ENCODE measurements around the gene PARP11.
"Not testable (repeated sequence)": the region's sequence is repeated elsewhere in the genome, so short reads cannot be mapped to it uniquely, and the experiment has no call there.

The PARP11 gene

DNA sequence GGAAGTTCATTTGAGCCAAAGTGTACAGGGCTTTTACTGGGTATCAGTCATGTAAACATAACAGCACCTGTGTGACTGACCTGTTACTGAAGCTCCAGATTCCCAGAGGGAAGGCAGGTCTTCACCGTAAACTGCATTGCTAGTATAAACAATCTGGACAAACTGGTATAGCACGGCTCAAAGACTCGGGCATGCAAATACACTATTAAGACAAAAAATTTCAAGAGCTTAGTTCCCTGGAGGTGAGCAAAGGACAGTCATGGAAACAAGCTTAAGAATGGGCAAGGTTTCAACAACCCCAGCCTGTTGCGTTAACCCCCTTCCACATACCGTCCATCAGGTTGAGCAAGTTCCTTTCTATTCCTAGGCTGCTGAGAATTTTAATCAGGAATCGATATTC lies 9.4 kb downstream of the PARP11 start:
- H3K27me3 ChIP-seq (ENCODE audit: low read length) = no peaks in the 10 kb centered on the region
- no peaks in the 10 kb centered on the region for H3F3A ChIP-seq (ENCODE audit: insufficient read depth)
- H3K9ac ChIP-seq (ENCODE audit: low read length) = no peak overlapping the region
- no peaks in the 10 kb centered on the region for H3K36me3 ChIP-seq (ENCODE audit: low read length)
- no peaks in the 10 kb centered on the region for H3K79me2 ChIP-seq (ENCODE audit: insufficient read depth, low read length)
- no peak overlapping the region for H3K4me3 ChIP-seq (ENCODE audit: insufficient read depth, low read length, poor library complexity, severe bottlenecking)
- H3K9me2 ChIP-seq (replicated peaks; ENCODE audit: insufficient read depth, low read length) = no peaks in the 10 kb centered on the region
- TF ChIP-seq EZH2phosphoT487 (conservative IDR thresholded peaks at IDR 0.05; ENCODE audit: low read length) = no peak
- TF ChIP-seq, protein P1, sequence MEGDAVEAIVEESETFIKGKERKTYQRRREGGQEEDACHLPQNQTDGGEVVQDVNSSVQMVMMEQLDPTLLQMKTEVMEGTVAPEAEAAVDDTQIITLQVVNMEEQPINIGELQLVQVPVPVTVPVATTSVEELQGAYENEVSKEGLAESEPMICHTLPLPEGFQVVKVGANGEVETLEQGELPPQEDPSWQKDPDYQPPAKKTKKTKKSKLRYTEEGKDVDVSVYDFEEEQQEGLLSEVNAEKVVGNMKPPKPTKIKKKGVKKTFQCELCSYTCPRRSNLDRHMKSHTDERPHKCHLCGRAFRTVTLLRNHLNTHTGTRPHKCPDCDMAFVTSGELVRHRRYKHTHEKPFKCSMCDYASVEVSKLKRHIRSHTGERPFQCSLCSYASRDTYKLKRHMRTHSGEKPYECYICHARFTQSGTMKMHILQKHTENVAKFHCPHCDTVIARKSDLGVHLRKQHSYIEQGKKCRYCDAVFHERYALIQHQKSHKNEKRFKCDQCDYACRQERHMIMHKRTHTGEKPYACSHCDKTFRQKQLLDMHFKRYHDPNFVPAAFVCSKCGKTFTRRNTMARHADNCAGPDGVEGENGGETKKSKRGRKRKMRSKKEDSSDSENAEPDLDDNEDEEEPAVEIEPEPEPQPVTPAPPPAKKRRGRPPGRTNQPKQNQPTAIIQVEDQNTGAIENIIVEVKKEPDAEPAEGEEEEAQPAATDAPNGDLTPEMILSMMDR (IDR thresholded peaks at IDR 0.05; ENCODE audit: insufficient read depth, low read length, poor library complexity, severe bottlenecking) = no peak
- H3K27ac ChIP-seq (ENCODE audit: low read depth, low read length) = no peak overlapping the region
- H3K9me3 ChIP-seq (ENCODE audit: insufficient read depth, low read length) = peaks cover 6% of the 10 kb centered on the region; the same call in 1 of the 2 replicates
- H3K4me2 ChIP-seq (ENCODE audit: low read depth, low read length, poor library complexity, severe bottlenecking) = no peak overlapping the region
- no peak overlapping the region for H2AFZ ChIP-seq (ENCODE audit: low read depth, low read length, severe bottlenecking)
- H4K20me1 ChIP-seq (ENCODE audit: low read depth, low read length) = no peaks in the 10 kb centered on the region

DNA sequence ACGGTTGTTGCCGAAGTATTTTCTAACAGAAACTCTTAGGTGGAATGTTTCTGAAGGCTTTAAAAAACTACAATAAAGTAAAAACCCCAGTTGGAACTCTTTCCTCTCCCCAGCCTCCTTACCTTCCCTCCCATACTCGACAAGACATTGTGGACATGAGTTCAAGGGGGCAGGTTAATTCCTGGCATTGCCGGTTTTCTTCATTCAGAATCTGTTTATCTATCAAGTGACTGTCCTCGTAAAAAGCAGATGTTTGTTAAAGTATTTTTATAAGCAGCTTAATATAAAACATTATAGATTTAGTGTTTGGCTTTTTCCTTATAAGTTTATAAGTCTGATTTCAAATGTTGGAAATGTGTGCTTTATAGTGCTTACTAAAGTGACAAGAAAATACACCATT lies 30.7 kb downstream of the PARP11 start:
- Histone ChIP-seq H3K4me3 (ENCODE audit: insufficient read depth, low read length, poor library complexity, severe bottlenecking) (no peak overlapping the region), H3K79me2 (ENCODE audit: insufficient read depth, low read length) (no peaks in the 10 kb centered on the region), H3K9me3 (ENCODE audit: insufficient read depth, low read length) (no peaks in the 10 kb centered on the region), H2AFZ (ENCODE audit: low read depth, low read length, severe bottlenecking) (no peak overlapping the region), H3K9ac (ENCODE audit: low read length) (no peak overlapping the region), H3K36me3 (ENCODE audit: low read length) (no peaks in the 10 kb centered on the region), H3K9me2 (replicated peaks; ENCODE audit: insufficient read depth, low read length) (no peaks in the 10 kb centered on the region), H3F3A (ENCODE audit: insufficient read depth) (no peaks in the 10 kb centered on the region), H3K27ac (ENCODE audit: low read depth, low read length) (no peak overlapping the region), H3K27me3 (ENCODE audit: low read length) (no peaks in the 10 kb centered on the region), H3K4me2 (ENCODE audit: low read depth, low read length, poor library complexity, severe bottlenecking) (no peak overlapping the region), H4K20me1 (ENCODE audit: low read depth, low read length) (no peaks in the 10 kb centered on the region)
- no peak for TF ChIP-seq EZH2phosphoT487 (conservative IDR thresholded peaks at IDR 0.05; ENCODE audit: low read length)

DNA sequence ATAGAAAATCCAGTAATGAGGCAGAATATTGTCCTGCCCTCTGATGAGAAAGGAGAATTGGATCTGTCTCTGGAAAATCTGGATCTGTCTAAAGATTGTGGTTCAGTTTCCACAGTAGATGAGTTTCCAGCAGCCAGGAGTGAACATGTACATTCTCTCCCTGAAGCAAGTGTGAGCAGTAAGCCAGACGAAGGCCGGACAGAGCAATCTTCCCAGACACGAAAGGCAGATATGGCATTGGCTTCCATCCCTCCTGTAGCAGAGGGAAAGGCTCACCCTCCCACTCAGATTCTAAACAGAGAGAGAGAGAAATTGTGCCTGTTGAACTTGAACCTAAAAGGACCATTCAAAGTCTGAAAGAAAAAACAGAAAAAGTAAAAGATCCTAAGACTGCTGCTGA lies 31.4 kb downstream of the PARP11 start:
- Histone ChIP-seq H3K4me3 (ENCODE audit: insufficient read depth, low read length, poor library complexity, severe bottlenecking) (no peak overlapping the region), H4K20me1 (ENCODE audit: low read depth, low read length) (no peaks in the 10 kb centered on the region), H2AFZ (ENCODE audit: low read depth, low read length, severe bottlenecking) (no peak overlapping the region), H3K36me3 (ENCODE audit: low read length) (no peaks in the 10 kb centered on the region), H3K79me2 (ENCODE audit: insufficient read depth, low read length) (no peaks in the 10 kb centered on the region), H3K9me3 (ENCODE audit: insufficient read depth, low read length) (no peaks in the 10 kb centered on the region), H3K27me3 (ENCODE audit: low read length) (no peaks in the 10 kb centered on the region), H3K9me2 (replicated peaks; ENCODE audit: insufficient read depth, low read length) (no peaks in the 10 kb centered on the region), H3K27ac (ENCODE audit: low read depth, low read length) (no peak overlapping the region), H3F3A (ENCODE audit: insufficient read depth) (no peaks in the 10 kb centered on the region), H3K9ac (ENCODE audit: low read length) (no peak overlapping the region), H3K4me2 (ENCODE audit: low read depth, low read length, poor library complexity, severe bottlenecking) (no peak overlapping the region)
- TF ChIP-seq EZH2phosphoT487 (conservative IDR thresholded peaks at IDR 0.05; ENCODE audit: low read length) = no peak
- TF ChIP-seq, protein P1 (IDR thresholded peaks at IDR 0.05; ENCODE audit: insufficient read depth, low read length, poor library complexity, severe bottlenecking) = no peak

GRCh38 chr12:3840833-3841232 lies 32.4 kb downstream of the PARP11 start:
- not testable (repeated sequence) for H4K20me1 ChIP-seq (ENCODE audit: low read depth, low read length); H3F3A ChIP-seq (ENCODE audit: insufficient read depth); H3K27me3 ChIP-seq (ENCODE audit: low read length); H3K9ac ChIP-seq (ENCODE audit: low read length); H3K9me2 ChIP-seq (replicated peaks; ENCODE audit: insufficient read depth, low read length); H3K79me2 ChIP-seq (ENCODE audit: insufficient read depth, low read length); H3K4me2 ChIP-seq (ENCODE audit: low read depth, low read length, poor library complexity, severe bottlenecking); H3K9me3 ChIP-seq (ENCODE audit: insufficient read depth, low read length); H3K27ac ChIP-seq (ENCODE audit: low read depth, low read length); H3K36me3 ChIP-seq (ENCODE audit: low read length); H2AFZ ChIP-seq (ENCODE audit: low read depth, low read length, severe bottlenecking); H3K4me3 ChIP-seq (ENCODE audit: insufficient read depth, low read length, poor library complexity, severe bottlenecking)

- H3K36me3 ChIP-seq (ENCODE audit: low read length); H4K20me1 ChIP-seq (ENCODE audit: low read depth, low read length); H3K4me2 ChIP-seq (ENCODE audit: low read depth, low read length, poor library complexity, severe bottlenecking); H3K79me2 ChIP-seq (ENCODE audit: insufficient read depth, low read length); H3K9me2 ChIP-seq (replicated peaks; ENCODE audit: insufficient read depth, low read length); H3F3A ChIP-seq (ENCODE audit: insufficient read depth); H3K27ac ChIP-seq (ENCODE audit: low read depth, low read length); H2AFZ ChIP-seq (ENCODE audit: low read depth, low read length, severe bottlenecking); H3K4me3 ChIP-seq (ENCODE audit: insufficient read depth, low read length, poor library complexity, severe bottlenecking); H3K27me3 ChIP-seq (ENCODE audit: low read length); H3K9ac ChIP-seq (ENCODE audit: low read length); H3K9me3 ChIP-seq (ENCODE audit: insufficient read depth, low read length): not testable (repeated sequence)
These were observed 33.5 kb downstream of the PARP11 start for GRCh38 chr12:3839745-3840144.

GRCh38 chr12:3838701-3839548 lies 34.3 kb downstream of the PARP11 start:
- H3K27me3 ChIP-seq (ENCODE audit: low read length); H3K27ac ChIP-seq (ENCODE audit: low read depth, low read length); H3K9me3 ChIP-seq (ENCODE audit: insufficient read depth, low read length); H3K79me2 ChIP-seq (ENCODE audit: insufficient read depth, low read length); H4K20me1 ChIP-seq (ENCODE audit: low read depth, low read length); H2AFZ ChIP-seq (ENCODE audit: low read depth, low read length, severe bottlenecking); H3K4me3 ChIP-seq (ENCODE audit: insufficient read depth, low read length, poor library complexity, severe bottlenecking); H3K36me3 ChIP-seq (ENCODE audit: low read length); H3K4me2 ChIP-seq (ENCODE audit: low read depth, low read length, poor library complexity, severe bottlenecking); H3K9ac ChIP-seq (ENCODE audit: low read length); H3K9me2 ChIP-seq (replicated peaks; ENCODE audit: insufficient read depth, low read length); H3F3A ChIP-seq (ENCODE audit: insufficient read depth): not testable (repeated sequence)
